Brain microvascular endothelial cell (primary cell): ENCODE results near the gene ITGB8.

ENCODE experiments used
- DNase-seq: peaks from one replicate; pipeline ENCODE4 v3.0.0-alpha.2; 2020
- H3K27ac ChIP-seq: fragments of 250-450 bp; sonication (Bioruptor Pico); 2 replicates; pipeline ENCODE4 v1.5.1; 2020; ENCODE audit warnings: mild to moderate bottlenecking, moderate library complexity
- H3K27me3 ChIP-seq: fragments of 250-450 bp; sonication (Bioruptor Pico); replicated peaks from 2 replicates; pipeline ENCODE4 v1.5.1; 2020; ENCODE audit warnings: mild to moderate bottlenecking
- H3K36me3 ChIP-seq: fragments of 250-450 bp; sonication (Bioruptor Pico); replicated peaks from 2 replicates; pipeline ENCODE4 v1.5.1; 2020; ENCODE audit warnings: mild to moderate bottlenecking
- H3K4me3 ChIP-seq: 2 replicates; pipeline ENCODE4 v1.5.1; 2011; ENCODE audit warnings: low read depth, mild to moderate bottlenecking, control low read depth, low read length, moderate library complexity
- CTCF ChIP-seq: IDR thresholded peaks from 2 replicates; pipeline ENCODE4 v1.5.1; 2011; ENCODE audit warnings: low read depth, mild to moderate bottlenecking, moderate library complexity, low read length, control low read depth, inconsistent platforms; ENCODE audit errors: missing control alignments
- in situ Hi-C: cut with HindIII; loops from 2 replicates; pipeline ENCODE4 v1.10.0; 2017; ENCODE audit warnings: low sequenced_read_pairs, low pct_ligation_motif_present

ITGB8 gene

GRCh38 chr7:20316706-20317105 lies 14.0 kb upstream of the ITGB8 start:
- Histone ChIP-seq H3K4me3 (no peak overlapping the region), H3K27me3 (no peaks in the 10 kb centered on the region), H3K27ac (no peak overlapping the region), H3K36me3 (no peaks in the 10 kb centered on the region)
- in situ Hi-C loops = loop anchor here (25.0 kb wide), 1 partner anchor 554 kb away; the partner anchor contains the start of gene TMEM196
- no peak for TF ChIP-seq CTCF
- DNase-seq = no peak

DNA sequence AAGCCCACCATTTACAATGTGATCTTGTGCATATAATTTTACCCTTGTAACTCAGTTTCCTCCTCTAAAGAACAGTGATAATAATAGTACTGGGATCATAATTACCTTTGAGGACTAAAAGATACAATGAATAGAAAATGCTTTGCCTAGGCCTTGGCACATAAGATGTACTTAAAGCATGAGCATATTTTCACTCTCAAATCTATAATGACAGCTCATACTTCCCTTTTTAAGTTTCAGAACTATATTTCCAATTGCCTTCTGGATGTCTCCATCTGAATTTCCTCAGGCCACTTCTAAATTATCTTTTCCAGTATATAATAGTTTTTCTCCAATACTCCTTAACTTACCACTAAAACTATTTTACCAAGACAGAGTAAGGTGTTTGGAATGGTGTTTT lies 13.3 kb upstream of the ITGB8 start:
- in situ Hi-C loops = loop anchor here (25.0 kb wide), 1 partner anchor 555 kb away; the partner anchor contains the start of gene TMEM196
- no peak overlapping the region for H3K27ac ChIP-seq
- H3K36me3 ChIP-seq = no peaks in the 10 kb centered on the region
- H3K4me3 ChIP-seq = no peak overlapping the region
- no peaks in the 10 kb centered on the region for H3K27me3 ChIP-seq
- TF ChIP-seq CTCF = no peak
- DNase-seq = no peak

DNA sequence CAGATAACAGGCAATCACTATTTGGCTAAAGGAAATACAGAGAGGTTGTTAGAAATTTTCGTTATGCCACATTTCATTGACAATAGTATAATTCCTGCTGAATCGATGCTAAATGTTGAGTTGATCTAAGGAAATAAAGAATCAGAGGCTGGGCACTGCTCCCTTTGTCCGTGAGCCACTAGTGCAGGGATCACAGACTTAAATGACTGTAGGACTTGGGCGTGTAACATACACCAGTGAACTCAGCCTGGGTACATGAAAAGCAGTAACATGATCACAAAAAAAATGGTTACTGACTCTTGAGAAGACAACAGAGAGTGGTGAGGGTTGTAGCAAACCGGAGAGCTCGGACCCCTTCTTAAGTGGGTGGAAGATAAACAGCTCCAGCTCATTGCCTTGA lies 11.8 kb upstream of the ITGB8 start:
- Histone ChIP-seq H3K27me3 (no peaks in the 10 kb centered on the region), H3K4me3 (no peak overlapping the region), H3K27ac (no peak overlapping the region), H3K36me3 (no peaks in the 10 kb centered on the region)
- in situ Hi-C loops = loop anchor here (25.0 kb wide), 1 partner anchor 557 kb away; the partner anchor contains the start of gene TMEM196
- TF ChIP-seq CTCF = no peak
- no peak for DNase-seq

GRCh38 chr7:20320322-20320721 lies 10.4 kb upstream of the ITGB8 start:
- no peaks in the 10 kb centered on the region for H3K27me3 ChIP-seq
- no peak overlapping the region for H3K4me3 ChIP-seq
- H3K36me3 ChIP-seq = no peaks in the 10 kb centered on the region
- H3K27ac ChIP-seq = no peak overlapping the region
- in situ Hi-C loops = loop anchor here (25.0 kb wide), 1 partner anchor 558 kb away; the partner anchor contains the start of gene TMEM196
- no peak for TF ChIP-seq CTCF
- DNase-seq = no peak

GRCh38 chr7:20320786-20321185 lies 9.9 kb upstream of the ITGB8 start:
- H3K27ac ChIP-seq = no peak overlapping the region
- no peaks in the 10 kb centered on the region for H3K36me3 ChIP-seq
- in situ Hi-C loops = loop anchor here (25.0 kb wide), 1 partner anchor 558 kb away; the partner anchor contains the start of gene TMEM196
- no peak for DNase-seq
- H3K27me3 ChIP-seq = no peaks in the 10 kb centered on the region
- H3K4me3 ChIP-seq = no peak overlapping the region
- no peak for TF ChIP-seq CTCF

DNA sequence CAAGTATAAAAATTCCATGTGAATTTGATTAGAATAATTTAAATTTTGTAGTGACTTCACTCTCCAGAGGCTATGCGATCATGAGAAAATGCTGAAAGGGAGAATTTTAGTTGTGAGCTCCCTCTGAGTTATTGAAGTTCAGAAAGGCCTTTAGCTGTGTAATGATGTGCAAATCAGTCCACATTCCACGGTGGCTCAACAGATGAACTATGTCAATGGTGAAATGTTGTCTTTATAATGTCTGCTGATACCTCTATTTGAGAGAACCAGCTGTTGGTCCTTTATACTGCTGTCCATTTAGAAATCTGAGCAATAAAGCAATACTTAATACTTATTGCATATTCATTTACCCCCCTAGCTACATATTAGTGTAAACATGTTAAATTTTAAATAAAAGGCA lies 7.1 kb upstream of the ITGB8 start:
- in situ Hi-C loops = loop anchor here (25.0 kb wide), 1 partner anchor 561 kb away; the partner anchor contains the start of gene TMEM196
- DNase-seq = no peak
- no peaks in the 10 kb centered on the region for H3K36me3 ChIP-seq
- no peak overlapping the region for H3K4me3 ChIP-seq
- no peak overlapping the region for H3K27ac ChIP-seq
- H3K27me3 ChIP-seq = no peaks in the 10 kb centered on the region
- TF ChIP-seq CTCF = no peak
